ENCODE measurements around the gene FAM174A.

- TF ChIP-seq EMX1 (CRISPR knock-in tag; IDR thresholded peaks at IDR 0.05): no peak
- TF ChIP-seq TEAD4 (CRISPR knock-in tag; IDR thresholded peaks at IDR 0.05): no peak
- TF ChIP-seq CTCF (IDR thresholded peaks at IDR 0.05): no peak
- no peak for TF ChIP-seq USF2 (CRISPR knock-in tag; IDR thresholded peaks at IDR 0.05)
- TF ChIP-seq PRRX2 (CRISPR knock-in tag; IDR thresholded peaks at IDR 0.05): no peak
- TF ChIP-seq ATF3 (CRISPR knock-in tag; conservative IDR thresholded peaks at IDR 0.05): no peak
- no peak for TF ChIP-seq GABPB1 (CRISPR knock-in tag; IDR thresholded peaks at IDR 0.05)
- TF ChIP-seq CBFB (CRISPR knock-in tag; IDR thresholded peaks at IDR 0.05; ENCODE audit: low read depth): no peak
- TF ChIP-seq ATF2 (CRISPR knock-in tag; IDR thresholded peaks at IDR 0.05; ENCODE audit: borderline replicate concordance, low read depth): no peak
- TF ChIP-seq KAT7 (CRISPR knock-in tag; IDR thresholded peaks at IDR 0.05; ENCODE audit: borderline replicate concordance): no peak
- TF ChIP-seq ZNF512 (CRISPR knock-in tag; IDR thresholded peaks at IDR 0.05; ENCODE audit: borderline replicate concordance): no peak
- TF ChIP-seq USF1 (CRISPR knock-in tag; IDR thresholded peaks at IDR 0.05): no peak
- no peak for TF ChIP-seq TCF7 (CRISPR knock-in tag; IDR thresholded peaks at IDR 0.05; ENCODE audit: low read depth)
- no peak for TF ChIP-seq FOXK1 (CRISPR knock-in tag; IDR thresholded peaks at IDR 0.05)
Measured at GRCh38 chr5:100553209-100553608, 18.0 kb downstream of the FAM174A start.

Measured in WTC11 (cell line).